ENCODE results near the gene SLC43A1. TPM values are rescaled to one million over a fixed set of nuclear protein-coding genes. Genes with fewer than 3 reads are reported as not detected.
A peak's percentile ranks its signal among the peaks of the same experiment; 100 is the strongest.

SLC43A1 gene
- polyA plus RNA-seq, 1 experiment = 14.6 TPM

- no peak for DNase-seq (ENCODE audit: low read depth, low spot score)
- CTCF ChIA-PET = interaction anchor here (0.9 to 6.4 kb wide), 9 partner anchors 11 to 129 kb away, joined by 3 to 52 read pairs (median 5); partner anchors contain the start of gene RTN4RL2
- Histone ChIP-seq H3K27me3 (ENCODE audit: control insufficient read depth, insufficient read depth, low read length) (no peaks in the 10 kb centered on the region), H3K4me3 (ENCODE audit: low read depth, low read length) (peak overlapping the region; percentile 85), H3K27ac (ENCODE audit: low read depth, low read length) (no peak overlapping the region), H3K9me3 (ENCODE audit: control insufficient read depth, insufficient read depth, low read length) (no peaks in the 10 kb centered on the region; the same call in 1 of the 2 replicates)
- POLR2A ChIA-PET = interaction anchor here (0.5 kb wide), 1 partner anchor 1064 kb away, joined by 3 read pairs; no protein-coding TSS in a partner anchor
- TF ChIP-seq, protein P1, sequence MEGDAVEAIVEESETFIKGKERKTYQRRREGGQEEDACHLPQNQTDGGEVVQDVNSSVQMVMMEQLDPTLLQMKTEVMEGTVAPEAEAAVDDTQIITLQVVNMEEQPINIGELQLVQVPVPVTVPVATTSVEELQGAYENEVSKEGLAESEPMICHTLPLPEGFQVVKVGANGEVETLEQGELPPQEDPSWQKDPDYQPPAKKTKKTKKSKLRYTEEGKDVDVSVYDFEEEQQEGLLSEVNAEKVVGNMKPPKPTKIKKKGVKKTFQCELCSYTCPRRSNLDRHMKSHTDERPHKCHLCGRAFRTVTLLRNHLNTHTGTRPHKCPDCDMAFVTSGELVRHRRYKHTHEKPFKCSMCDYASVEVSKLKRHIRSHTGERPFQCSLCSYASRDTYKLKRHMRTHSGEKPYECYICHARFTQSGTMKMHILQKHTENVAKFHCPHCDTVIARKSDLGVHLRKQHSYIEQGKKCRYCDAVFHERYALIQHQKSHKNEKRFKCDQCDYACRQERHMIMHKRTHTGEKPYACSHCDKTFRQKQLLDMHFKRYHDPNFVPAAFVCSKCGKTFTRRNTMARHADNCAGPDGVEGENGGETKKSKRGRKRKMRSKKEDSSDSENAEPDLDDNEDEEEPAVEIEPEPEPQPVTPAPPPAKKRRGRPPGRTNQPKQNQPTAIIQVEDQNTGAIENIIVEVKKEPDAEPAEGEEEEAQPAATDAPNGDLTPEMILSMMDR (IDR thresholded peaks at IDR 0.05; ENCODE audit: low read depth, low read length) = no peak
Measured at GRCh38 chr11:57516061-57516443, 550 bp upstream of the SLC43A1 start.

DNA sequence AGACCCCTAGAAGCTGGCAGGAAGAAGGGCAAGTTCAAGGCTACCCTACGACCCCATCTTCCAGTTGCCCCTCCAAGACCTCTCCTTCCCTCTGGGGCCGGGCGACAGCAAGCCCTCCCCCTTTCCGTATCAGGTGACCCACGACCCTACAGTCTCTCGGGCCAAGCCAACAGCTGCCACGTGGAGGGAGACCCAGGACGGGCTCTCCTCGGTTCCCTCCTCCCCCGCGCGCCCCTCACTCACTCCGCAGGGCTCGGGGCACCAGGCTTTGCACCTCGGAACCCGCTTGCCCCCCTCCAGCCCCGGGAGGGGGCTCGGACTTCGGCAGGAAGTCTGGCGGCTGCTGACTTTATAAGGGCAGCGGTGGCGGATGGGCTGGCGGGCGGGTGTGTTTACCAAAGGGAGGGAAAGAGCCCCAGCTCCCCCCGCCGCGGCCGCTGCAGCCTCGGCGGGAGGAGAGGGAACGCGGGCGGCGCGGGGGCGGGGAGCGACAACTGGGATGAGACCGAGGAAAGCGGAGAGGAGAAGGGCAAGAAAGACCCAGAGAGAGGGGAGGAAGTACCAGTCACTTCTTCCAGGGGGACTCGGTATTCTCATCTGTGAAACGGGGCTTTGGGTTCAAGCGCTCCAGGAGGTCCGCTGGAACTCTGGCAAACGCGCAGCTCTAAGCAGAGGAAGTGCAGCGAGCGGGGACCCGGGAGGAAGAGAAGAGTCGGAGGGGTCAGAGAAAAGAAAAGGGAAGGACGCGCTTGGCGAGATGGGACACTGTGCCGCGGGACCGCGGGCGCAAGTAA lies 767 bp downstream of the SLC43A1 start:
- H3K9me3 ChIP-seq (ENCODE audit: control insufficient read depth, insufficient read depth, low read length) = no peaks in the 10 kb centered on the region; the same call in 1 of the 2 replicates
- POLR2A ChIA-PET = interaction anchor here (0.6 to 0.8 kb wide), 3 partner anchors 9 to 55 kb away, joined by 3 to 5 read pairs (median 3); no protein-coding TSS in a partner anchor
- CTCF ChIA-PET = interaction anchor here (0.6 to 6.4 kb wide), 7 partner anchors 12 to 56 kb away, joined by 3 to 52 read pairs (median 4); partner anchors contain the start of gene RTN4RL2
- H3K27me3 ChIP-seq (ENCODE audit: control insufficient read depth, insufficient read depth, low read length) = no peaks in the 10 kb centered on the region
- H3K27ac ChIP-seq (ENCODE audit: low read depth, low read length) = peak overlapping the region; percentile 57
- DNase-seq (ENCODE audit: low read depth, low spot score) = no peak
- peak overlapping the region; percentile 85 for H3K4me3 ChIP-seq (ENCODE audit: low read depth, low read length)
- TF ChIP-seq, protein P1 (IDR thresholded peaks at IDR 0.05; ENCODE audit: low read depth, low read length) = no peak

DNA sequence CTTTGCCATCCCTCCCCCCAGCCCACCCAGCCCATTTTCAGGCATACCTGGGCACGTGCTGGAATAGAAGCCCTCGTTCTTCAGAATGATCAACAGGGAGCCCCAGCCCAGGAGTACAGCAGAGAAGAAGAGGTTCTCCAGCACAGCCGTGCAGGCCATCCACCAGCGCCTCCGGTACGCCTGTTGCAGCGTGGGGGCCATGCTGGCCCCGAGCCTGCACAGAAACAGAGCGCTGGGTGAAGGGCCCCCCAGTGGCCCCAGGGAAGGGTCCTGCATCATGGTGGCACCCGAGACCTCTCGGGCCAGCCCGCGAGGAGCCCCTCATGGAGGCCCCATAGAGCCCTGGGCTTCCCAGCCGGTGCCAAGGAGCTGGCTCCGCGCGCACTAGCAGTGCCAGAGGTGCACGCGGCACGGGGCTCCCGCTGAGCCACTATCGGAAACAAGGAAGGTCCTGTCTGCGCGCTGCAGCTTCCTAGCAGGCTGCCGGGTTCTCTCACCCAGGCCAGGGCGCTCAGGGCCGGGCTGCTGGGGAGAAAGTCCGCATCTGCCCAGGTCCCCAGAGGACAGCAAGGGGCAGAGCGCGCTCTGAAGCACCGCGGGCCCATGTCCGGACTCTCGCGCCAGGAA lies 1.5 kb downstream of the SLC43A1 start:
- no peak overlapping the region for H3K27ac ChIP-seq (ENCODE audit: low read depth, low read length)
- no peaks in the 10 kb centered on the region; the same call in 1 of the 2 replicates for H3K9me3 ChIP-seq (ENCODE audit: control insufficient read depth, insufficient read depth, low read length)
- DNase-seq (ENCODE audit: low read depth, low spot score) = no peak
- H3K27me3 ChIP-seq (ENCODE audit: control insufficient read depth, insufficient read depth, low read length) = no peaks in the 10 kb centered on the region
- CTCF ChIA-PET = interaction anchor here (0.6 to 6.4 kb wide), 8 partner anchors 12 to 55 kb away, joined by 3 to 52 read pairs (median 4); partner anchors contain the start of gene RTN4RL2
- H3K4me3 ChIP-seq (ENCODE audit: low read depth, low read length) = peak overlapping the region; percentile 85
- TF ChIP-seq, protein P1 (IDR thresholded peaks at IDR 0.05; ENCODE audit: low read depth, low read length) = no peak
- POLR2A ChIA-PET = interaction anchor here (0.6 to 0.8 kb wide), 3 partner anchors 8 to 54 kb away, joined by 3 to 5 read pairs (median 3); no protein-coding TSS in a partner anchor

DNA sequence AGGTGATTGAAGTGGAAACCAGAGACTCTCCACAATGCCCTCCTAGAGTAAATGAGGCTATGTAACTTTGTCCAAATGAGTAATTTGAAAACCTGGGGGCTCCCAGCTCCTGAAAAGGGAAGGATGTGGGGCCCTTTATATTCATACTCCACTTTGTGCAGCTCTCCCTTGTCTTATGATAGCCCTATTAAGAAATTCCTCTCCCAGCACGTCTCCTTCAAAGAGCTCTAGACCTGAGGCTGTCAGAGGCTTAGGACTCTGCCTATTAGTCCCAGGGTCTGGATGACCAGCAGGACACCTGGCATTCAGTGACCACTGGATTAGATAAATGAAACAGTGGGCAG lies 2.1 kb downstream of the SLC43A1 start:
- no peak for DNase-seq (ENCODE audit: low read depth, low spot score)
- Histone ChIP-seq H3K9me3 (ENCODE audit: control insufficient read depth, insufficient read depth, low read length) (no peaks in the 10 kb centered on the region; the same call in 1 of the 2 replicates), H3K4me3 (ENCODE audit: low read depth, low read length) (peak overlapping the region; percentile 85), H3K27me3 (ENCODE audit: control insufficient read depth, insufficient read depth, low read length) (no peaks in the 10 kb centered on the region), H3K27ac (ENCODE audit: low read depth, low read length) (no peak overlapping the region)
- TF ChIP-seq, protein P1 (IDR thresholded peaks at IDR 0.05; ENCODE audit: low read depth, low read length) = no peak
- ChIA-PET CTCF (interaction anchor here (1.0 to 6.4 kb wide), 6 partner anchors 12 to 55 kb away, joined by 3 to 52 read pairs (median 14); partner anchors contain the start of gene RTN4RL2), POLR2A (interaction anchor here (0.5 kb wide), 1 partner anchor 177 kb away, joined by 3 read pairs; no protein-coding TSS in a partner anchor)

Measured in AG04450 (cell line).